ENCODE results near the gene SDS.

GRCh38 chr12:113414519-113415038, 10.9 kb upstream of the SDS start:
- no peak for TF ChIP-seq CTCF (IDR thresholded peaks at IDR 0.05)
- TF ChIP-seq EZH2 (IDR thresholded peaks at IDR 0.05; ENCODE audit: borderline replicate concordance, insufficient read depth, low read depth, low read length, poor library complexity, severe bottlenecking) = no peak

All from B cell (primary cell).